GM12801 (cell line): ENCODE results near the gene H1-8.

Source experiments
- TF ChIP-seq, protein P1 (sequence below): IDR thresholded peaks from one replicate; pipeline ENCODE4 v1.5.1; 2011; ENCODE audit warnings: control low read depth; ENCODE audit not compliant: insufficient read length; ENCODE audit errors: extremely low read depth

The H1-8 gene

DNA sequence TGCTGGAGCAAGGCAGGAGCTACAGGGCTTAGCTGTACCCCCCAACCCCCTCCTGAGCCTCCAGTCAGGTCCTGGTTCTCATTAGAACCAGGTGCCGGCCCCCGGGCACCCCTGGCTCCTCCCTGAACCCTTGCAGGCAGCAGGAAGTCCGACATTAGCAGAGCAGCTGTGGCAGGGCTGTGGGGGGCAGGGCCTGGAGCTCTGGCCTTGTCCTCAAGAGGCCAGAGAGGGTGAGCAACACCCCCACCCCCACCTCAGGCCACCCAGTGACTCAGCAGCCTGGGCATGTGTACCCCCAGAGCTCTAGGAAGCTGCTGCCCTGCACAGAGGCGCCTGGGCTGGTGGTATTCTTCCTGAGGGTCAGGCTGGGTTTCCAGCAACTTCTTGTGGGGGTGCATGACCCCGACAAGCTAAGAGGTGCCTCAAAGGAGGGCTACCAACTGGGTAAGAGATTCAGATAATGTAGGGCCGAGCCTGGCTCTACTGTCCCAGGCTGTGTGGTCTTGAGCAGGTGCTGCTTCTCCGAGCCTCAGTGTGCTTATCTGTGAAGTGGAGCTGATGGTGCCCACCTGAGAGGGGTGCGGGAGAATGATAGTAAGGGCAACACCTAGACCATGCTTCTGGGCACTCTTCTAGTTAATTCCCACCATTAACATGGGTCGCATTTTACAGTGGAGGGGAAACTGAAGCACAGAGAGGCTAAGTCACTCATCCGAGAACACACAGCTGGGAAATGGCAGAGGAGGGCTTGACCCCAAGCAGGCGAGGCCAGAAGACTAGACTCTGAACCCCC, 16.0 kb downstream of the H1-8 start:
- TF ChIP-seq, protein P1, sequence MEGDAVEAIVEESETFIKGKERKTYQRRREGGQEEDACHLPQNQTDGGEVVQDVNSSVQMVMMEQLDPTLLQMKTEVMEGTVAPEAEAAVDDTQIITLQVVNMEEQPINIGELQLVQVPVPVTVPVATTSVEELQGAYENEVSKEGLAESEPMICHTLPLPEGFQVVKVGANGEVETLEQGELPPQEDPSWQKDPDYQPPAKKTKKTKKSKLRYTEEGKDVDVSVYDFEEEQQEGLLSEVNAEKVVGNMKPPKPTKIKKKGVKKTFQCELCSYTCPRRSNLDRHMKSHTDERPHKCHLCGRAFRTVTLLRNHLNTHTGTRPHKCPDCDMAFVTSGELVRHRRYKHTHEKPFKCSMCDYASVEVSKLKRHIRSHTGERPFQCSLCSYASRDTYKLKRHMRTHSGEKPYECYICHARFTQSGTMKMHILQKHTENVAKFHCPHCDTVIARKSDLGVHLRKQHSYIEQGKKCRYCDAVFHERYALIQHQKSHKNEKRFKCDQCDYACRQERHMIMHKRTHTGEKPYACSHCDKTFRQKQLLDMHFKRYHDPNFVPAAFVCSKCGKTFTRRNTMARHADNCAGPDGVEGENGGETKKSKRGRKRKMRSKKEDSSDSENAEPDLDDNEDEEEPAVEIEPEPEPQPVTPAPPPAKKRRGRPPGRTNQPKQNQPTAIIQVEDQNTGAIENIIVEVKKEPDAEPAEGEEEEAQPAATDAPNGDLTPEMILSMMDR = no peak

DNA sequence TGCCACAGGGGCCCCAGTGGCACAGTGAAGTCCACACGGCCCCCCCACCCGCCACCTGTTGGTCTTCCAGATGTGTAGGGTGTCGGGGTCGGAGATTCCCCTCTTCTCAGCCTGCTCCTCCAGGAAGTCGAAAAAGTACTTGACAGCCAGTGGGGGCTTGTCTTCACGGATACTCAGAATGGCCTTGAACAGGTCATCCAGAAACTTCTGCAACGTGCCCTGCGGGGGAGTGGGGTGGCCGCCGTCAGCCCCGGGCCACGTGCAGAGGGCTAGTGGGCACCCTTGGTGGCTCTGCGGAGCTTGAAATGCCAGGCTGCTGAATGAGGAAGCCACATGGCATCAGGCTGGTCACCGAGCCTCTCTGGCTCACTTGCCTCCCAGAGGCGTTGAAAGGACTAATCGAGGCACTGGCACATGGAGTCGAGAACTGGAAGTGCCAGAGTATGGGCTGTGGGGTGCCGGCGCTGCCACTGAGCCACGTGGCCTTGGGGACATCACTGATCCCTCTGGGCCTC, 16.6 kb downstream of the H1-8 start:
- TF ChIP-seq, protein P1 = no peak

DNA sequence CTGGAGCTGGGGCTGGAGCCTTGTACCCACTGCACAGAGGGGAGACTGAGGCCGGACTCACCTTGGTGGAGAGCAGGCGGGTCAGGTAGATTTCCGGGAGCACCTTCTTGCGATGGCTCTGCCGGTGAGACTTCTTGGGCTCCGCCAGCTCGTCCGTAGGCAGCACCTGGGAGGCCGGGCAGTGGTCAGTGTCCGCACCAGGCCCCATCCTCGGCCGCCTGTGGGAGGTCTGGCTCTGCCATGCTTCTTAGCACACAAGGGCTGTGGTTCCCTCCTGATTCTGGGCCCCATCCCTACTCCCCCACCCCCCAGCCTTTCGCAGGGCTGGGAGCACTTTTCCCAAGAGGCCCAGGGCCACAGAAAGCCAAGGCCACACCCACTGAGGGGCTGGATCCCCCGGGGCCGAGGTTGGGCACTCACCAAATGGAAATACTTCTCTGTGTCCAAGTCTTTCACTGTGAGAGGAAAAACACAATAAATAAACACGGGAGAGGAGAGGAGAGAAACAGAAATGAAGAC, 17.4 kb downstream of the H1-8 start:
- TF ChIP-seq, protein P1 = no peak

DNA sequence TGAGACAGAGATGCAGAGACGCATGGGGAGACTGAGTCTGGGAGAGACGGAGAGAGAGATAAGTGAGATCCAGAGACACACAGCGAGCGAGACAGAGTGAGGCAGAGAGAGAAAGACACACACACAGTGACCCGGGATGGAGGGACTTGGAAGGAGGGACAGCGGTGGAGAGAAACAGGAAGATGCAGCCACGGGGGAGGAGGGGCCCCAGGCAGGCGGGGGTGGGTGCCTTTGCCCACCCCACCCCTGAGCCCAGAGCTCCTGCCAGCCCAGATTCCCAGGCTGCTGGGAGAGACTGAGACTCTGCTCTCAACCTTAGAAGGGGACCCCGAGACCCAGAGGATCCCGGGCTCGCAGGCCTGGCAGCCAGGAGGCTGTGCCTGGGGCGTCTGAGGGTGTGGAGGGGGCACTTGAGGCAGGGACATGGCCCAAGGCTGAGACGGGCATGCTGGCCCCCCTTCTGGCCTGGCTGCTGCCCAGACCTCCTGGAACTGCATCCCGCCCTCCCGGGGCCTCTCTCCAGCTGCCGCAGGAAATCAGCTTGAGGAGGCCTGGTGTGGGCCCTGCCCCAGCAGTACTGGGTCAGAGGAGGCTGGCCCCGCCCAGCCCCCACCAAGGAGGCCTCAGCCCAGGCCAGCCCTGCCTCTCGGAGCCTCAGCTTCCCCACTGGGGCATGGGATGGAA, 18.1 kb downstream of the H1-8 start:
- TF ChIP-seq, protein P1 = no peak

DNA sequence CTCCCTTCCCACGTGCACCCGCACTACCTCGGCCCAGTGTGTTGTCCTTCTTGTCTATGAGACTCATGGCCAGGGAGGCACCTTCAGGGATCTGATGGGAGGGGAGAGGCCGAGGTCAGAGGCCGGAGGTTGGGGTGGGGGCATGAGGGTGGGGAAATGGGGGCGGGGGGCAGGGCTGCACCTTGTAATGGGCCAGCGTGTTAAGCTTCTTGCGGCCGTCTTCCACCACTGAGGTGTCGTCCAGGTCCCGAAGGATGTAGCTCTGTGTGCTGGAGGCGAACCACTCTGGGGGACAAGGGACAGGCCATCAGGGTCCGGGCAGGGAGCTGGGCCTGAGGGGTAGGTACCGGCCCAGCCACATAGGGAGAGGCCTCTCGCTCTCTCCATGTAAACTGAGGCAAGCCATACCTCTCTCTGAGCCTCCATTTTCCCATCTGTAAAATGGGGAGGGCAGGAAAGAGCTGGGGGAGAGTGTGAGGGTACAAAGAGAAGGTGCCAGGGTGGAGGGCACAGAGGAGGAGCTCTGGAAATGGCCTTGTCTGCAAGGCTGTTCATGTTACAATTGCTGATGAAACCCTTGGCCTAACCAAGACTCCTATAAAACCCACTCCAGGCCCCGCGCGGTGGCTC, 18.8 kb downstream of the H1-8 start:
- TF ChIP-seq, protein P1 = no peak

DNA sequence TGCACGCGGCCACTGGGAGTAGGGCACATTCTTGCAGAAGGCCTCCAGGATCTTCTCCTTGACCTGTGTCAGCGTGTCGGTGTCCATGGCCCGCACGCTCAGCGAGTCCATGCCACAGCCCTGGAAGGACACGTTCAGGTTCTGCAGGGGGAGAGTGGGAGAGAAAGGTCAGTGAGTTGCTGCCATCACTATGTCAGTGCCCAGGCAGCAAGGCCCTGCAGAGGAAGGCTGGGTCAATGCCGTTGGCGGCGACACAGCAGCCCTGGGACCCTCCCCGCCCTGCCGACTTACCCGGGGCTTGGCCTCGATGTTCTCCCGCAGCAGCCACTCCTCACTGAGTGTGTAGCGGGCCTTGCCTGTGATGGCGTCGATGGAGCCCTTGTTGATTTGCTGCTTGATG, 19.8 kb downstream of the H1-8 start:
- TF ChIP-seq, protein P1 = no peak

DNA sequence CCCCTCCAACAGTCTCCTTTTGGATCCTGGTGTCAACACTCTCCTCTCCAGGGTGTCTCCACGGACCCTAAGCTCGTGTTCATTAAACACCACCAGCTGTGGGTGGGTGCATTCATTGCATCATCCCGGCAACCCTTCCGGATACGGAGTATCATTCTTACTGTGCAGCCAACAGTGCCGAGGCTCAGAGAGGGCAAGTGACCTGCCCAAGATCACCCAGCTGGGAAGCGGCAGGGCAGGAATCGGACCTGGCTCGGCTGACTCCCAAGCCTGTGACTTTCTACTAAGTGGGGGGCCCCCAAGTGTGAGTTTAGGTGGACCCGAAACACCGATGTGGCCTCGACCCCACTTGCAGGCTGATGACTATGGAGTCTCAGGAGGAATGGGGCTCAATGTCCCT, 20.4 kb downstream of the H1-8 start:
- TF ChIP-seq, protein P1 = no peak
